ENCODE results near the gene IGSF21. TPM values are rescaled to one million over a fixed set of nuclear protein-coding genes. Genes with fewer than 3 reads are reported as not detected.
A peak's percentile ranks its signal among the peaks of the same experiment; 100 is the strongest.

The IGSF21 gene
- total RNA-seq, 4 donors from 2014 or later = 0.68 to 3.5 (median 1.3) TPM

DNA sequence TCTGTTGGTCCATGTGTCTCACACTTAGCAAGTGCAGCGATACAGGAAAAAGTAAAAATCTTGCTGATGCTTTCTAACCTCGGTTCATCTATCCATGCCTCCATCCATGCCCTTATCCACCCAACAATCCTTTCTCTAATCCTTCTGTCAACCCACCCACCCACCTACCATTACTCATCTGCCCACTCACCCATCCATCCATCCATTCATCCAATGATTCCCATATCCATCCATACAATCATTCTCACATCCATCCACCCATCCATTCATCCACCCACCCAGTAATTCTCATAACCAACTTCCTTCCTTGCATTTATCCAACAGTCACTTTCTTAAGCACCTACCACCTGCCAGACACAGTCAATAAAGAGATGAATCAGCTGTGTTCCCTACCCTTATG lies 6.1 kb upstream of the IGSF21 start:
- H3K4me3 ChIP-seq = no peak overlapping the region
- H3K9me3 ChIP-seq = no peaks in the 10 kb centered on the region
- no peak for DNase-seq (ENCODE audit: low spot score in 2 of 2)
- WGBS = 62% methylated on average over 2 of the region's 2 CpGs
- TF ChIP-seq, protein P1, sequence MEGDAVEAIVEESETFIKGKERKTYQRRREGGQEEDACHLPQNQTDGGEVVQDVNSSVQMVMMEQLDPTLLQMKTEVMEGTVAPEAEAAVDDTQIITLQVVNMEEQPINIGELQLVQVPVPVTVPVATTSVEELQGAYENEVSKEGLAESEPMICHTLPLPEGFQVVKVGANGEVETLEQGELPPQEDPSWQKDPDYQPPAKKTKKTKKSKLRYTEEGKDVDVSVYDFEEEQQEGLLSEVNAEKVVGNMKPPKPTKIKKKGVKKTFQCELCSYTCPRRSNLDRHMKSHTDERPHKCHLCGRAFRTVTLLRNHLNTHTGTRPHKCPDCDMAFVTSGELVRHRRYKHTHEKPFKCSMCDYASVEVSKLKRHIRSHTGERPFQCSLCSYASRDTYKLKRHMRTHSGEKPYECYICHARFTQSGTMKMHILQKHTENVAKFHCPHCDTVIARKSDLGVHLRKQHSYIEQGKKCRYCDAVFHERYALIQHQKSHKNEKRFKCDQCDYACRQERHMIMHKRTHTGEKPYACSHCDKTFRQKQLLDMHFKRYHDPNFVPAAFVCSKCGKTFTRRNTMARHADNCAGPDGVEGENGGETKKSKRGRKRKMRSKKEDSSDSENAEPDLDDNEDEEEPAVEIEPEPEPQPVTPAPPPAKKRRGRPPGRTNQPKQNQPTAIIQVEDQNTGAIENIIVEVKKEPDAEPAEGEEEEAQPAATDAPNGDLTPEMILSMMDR (IDR thresholded peaks at IDR 0.05) = no peak
- TF ChIP-seq POLR2A (IDR thresholded peaks at IDR 0.05) (no peak), EP300 (IDR thresholded peaks at IDR 0.05) (no peak), POLR2AphosphoS5 (IDR thresholded peaks at IDR 0.05) (no peak)
- H3K4me1 ChIP-seq = no peaks in the 10 kb centered on the region
- H3K27me3 ChIP-seq = peaks cover 44% of the 10 kb centered on the region
- H3K36me3 ChIP-seq = no peaks in the 10 kb centered on the region
- H3K27ac ChIP-seq = no peak overlapping the region

GRCh38 chr1:18103788-18104421 lies 3.7 kb upstream of the IGSF21 start:
- 80% methylated on average over 7 of the region's 7 CpGs for WGBS
- peaks cover 48% of the 10 kb centered on the region for H3K27me3 ChIP-seq
- no peak for TF ChIP-seq POLR2AphosphoS5 (IDR thresholded peaks at IDR 0.05)
- TF ChIP-seq EP300 (IDR thresholded peaks at IDR 0.05) = no peak
- TF ChIP-seq, protein P1 (IDR thresholded peaks at IDR 0.05) = no peak
- no peak for TF ChIP-seq POLR2A (IDR thresholded peaks at IDR 0.05)

GRCh38 chr1:18104546-18105100 lies 3.0 kb upstream of the IGSF21 start:
- H3K27ac ChIP-seq = no peak overlapping the region
- H3K27me3 ChIP-seq = peaks cover 53% of the 10 kb centered on the region
- TF ChIP-seq, protein P1 (IDR thresholded peaks at IDR 0.05) = no peak
- TF ChIP-seq POLR2A (IDR thresholded peaks at IDR 0.05) (no peak), EP300 (IDR thresholded peaks at IDR 0.05) (no peak), POLR2AphosphoS5 (IDR thresholded peaks at IDR 0.05) (no peak)
- H3K9me3 ChIP-seq = no peaks in the 10 kb centered on the region
- WGBS = 55% methylated on average over 7 of the region's 9 CpGs
- DNase-seq (ENCODE audit: low spot score in 2 of 2) = no peak
- H3K4me1 ChIP-seq = peaks cover 27% of the 10 kb centered on the region
- H3K4me3 ChIP-seq = no peak overlapping the region
- H3K36me3 ChIP-seq = no peaks in the 10 kb centered on the region

More at GRCh38 chr1:18103788-18104421, 3.7 kb upstream of the IGSF21 start:
- DNase-seq (ENCODE audit: low spot score in 2 of 2) = no peak
- Histone ChIP-seq H3K4me3 (no peak overlapping the region), H3K36me3 (no peaks in the 10 kb centered on the region), H3K9me3 (no peaks in the 10 kb centered on the region), H3K4me1 (peaks cover 20% of the 10 kb centered on the region), H3K27ac (no peak overlapping the region)

DNA sequence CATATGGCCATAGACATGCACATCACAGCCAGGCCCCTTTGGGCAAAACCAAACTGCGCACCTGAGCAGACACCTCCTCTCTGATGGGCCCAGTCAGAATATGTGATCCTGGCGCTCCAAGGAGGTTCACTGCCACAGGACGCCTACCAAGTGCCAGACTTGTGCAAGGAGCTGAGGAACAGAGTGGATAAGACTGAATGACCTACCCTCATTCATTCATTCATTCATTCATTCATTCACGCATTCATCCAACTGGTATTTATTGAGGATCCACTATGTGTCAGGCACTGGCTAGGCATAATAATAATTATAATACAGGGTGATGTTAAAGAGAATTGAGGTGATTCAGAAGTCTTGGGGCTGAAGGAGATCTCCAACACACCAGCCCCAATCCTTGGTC lies 2.4 kb upstream of the IGSF21 start:
- H3K9me3 ChIP-seq = no peaks in the 10 kb centered on the region
- peaks cover 33% of the 10 kb centered on the region for H3K4me1 ChIP-seq
- H3K27ac ChIP-seq = no peak overlapping the region
- no peak overlapping the region for H3K4me3 ChIP-seq
- peaks cover 58% of the 10 kb centered on the region for H3K27me3 ChIP-seq
- no peaks in the 10 kb centered on the region for H3K36me3 ChIP-seq
- DNase-seq (ENCODE audit: low spot score in 2 of 2) = no peak
- 91% methylated on average over 4 of the region's 4 CpGs for WGBS
- TF ChIP-seq POLR2AphosphoS5 (IDR thresholded peaks at IDR 0.05) = no peak
- TF ChIP-seq POLR2A (IDR thresholded peaks at IDR 0.05) = no peak
- TF ChIP-seq, protein P1 (IDR thresholded peaks at IDR 0.05) = no peak
- no peak for TF ChIP-seq EP300 (IDR thresholded peaks at IDR 0.05)

GRCh38 chr1:18108299-18109057 lies 880 bp downstream of the IGSF21 start:
- no peaks in the 10 kb centered on the region for H3K9me3 ChIP-seq
- peaks cover 42% of the 10 kb centered on the region for H3K4me1 ChIP-seq
- WGBS = 6% methylated on average over 23 of the region's 26 CpGs
- TF ChIP-seq, protein P1 (IDR thresholded peaks at IDR 0.05) = no peak
- TF ChIP-seq EP300 (IDR thresholded peaks at IDR 0.05) (no peak), POLR2AphosphoS5 (IDR thresholded peaks at IDR 0.05) (no peak), POLR2A (IDR thresholded peaks at IDR 0.05) (no peak)
- peak overlapping the region; percentile 43 for H3K4me3 ChIP-seq
- no peak overlapping the region for H3K27ac ChIP-seq
- H3K27me3 ChIP-seq = peaks cover 82% of the 10 kb centered on the region
- no peak for DNase-seq (ENCODE audit: low spot score in 2 of 2)
- H3K36me3 ChIP-seq = no peaks in the 10 kb centered on the region

All from suprapubic skin (tissue), 4 donors.